ENCODE measurements around the gene CYTH1. TPM values are rescaled to one million over a fixed set of nuclear protein-coding genes. Genes with fewer than 3 reads are reported as not detected.

The CYTH1 gene
- total RNA-seq, 1 experiment from 2014 or later, result 20.0 TPM

DNA sequence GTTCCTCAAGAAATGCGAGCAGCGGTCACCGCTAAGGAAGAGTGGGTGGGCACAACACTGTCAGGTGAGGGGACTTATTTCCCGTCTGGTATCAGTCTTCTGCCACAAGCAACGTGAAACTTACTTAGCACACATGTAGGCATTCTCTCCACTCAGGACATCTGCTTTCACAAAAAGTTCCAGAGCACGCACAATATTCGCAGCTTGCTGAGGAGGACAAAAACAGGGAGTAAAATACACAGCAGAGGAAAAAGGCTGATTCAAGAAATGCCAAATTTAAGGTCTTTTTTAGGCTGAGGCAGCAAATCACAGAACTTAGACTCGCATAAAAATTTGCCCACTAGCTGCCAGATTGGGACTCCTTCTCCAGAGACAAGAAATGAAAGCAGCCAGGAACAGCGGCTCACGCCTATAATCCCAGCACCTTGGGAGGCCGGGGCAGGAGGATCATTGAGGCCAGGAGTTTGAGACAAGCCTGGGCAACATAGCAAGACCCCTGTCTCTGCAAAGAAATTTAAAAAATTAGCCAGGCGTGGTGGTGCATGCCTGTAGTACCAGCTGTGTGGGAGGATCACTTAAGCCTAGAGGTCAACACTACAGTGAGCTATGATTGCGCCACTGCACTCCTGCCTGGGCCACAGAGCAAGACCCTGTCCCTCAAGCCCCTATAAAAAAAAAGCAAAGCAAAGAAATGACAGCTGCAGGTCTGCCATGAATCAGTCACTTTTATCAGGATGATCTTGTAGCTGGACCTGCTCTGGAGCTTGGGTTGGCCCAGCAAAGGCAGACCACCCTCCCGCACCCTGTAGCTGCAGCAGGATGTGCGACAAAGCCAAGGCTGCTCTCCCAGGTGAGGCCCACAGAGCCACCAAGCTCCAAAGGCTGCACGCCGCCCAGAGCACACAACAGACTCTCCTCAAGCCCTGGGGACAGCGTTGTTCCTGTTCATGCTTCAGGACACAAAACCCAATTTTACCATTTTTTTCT, 38.0 kb upstream of the CYTH1 start:
- ATAC-seq (no peak), DNase-seq (ENCODE audit: low spot score) (no peak)
- CTCF ChIA-PET, result interaction anchor here (0.9 kb wide), 1 partner anchor 33 kb away, joined by 3 read pairs; no protein-coding TSS in a partner anchor
- Mint-ChIP-seq H3K9me3 (no peaks in the 10 kb centered on the region), H3K27me3 (ENCODE audit: low read depth) (no peaks in the 10 kb centered on the region), H3K4me1 (no peaks in the 10 kb centered on the region), H3K27ac (no peak overlapping the region), H3K36me3 (peaks cover 89% of the 10 kb centered on the region), H3K4me3 (no peak overlapping the region)
- POLR2A ChIA-PET, result no interaction called here
- TF ChIP-seq ZNF121 (CRISPR knock-in tag; IDR thresholded peaks at IDR 0.05), result peak; percentile 90
- TF ChIP-seq, protein P1, sequence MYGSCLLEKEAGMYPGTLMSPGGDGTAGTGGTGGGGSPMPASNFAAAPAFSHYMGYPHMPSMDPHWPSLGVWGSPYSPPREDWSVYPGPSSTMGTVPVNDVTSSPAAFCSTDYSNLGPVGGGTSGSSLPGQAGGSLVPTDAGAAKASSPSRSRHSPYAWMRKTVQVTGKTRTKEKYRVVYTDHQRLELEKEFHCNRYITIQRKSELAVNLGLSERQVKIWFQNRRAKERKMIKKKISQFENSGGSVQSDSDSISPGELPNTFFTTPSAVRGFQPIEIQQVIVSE (CRISPR knock-in tag; IDR thresholded peaks at IDR 0.05; ENCODE audit: borderline replicate concordance), result no peak

DNA sequence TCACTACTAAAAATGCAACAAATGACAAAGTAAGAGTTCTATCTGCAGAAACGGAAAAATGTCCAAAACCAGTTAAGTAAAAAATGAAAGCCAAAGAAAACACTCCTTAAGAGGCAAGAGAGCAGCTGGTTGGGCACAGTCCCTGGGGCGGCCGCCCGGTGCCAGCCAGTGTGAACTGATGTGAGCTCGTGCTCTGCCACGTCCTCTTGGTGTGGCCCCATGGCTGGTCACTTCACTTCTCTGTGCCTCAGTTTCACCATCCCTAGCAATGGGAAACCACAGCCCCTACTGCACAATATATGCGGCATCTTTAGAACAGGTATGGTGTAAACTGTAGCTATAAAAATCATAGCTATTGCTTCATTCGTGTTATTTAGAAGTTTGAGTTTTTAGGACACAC, 37.3 kb upstream of the CYTH1 start:
- H3K4me1 Mint-ChIP-seq, result no peaks in the 10 kb centered on the region
- H3K27me3 Mint-ChIP-seq (ENCODE audit: low read depth), result no peaks in the 10 kb centered on the region
- TF ChIP-seq MXD4 (CRISPR knock-in tag; IDR thresholded peaks at IDR 0.05; ENCODE audit: borderline replicate concordance), result no peak
- no peak for TF ChIP-seq GABPB1 (CRISPR knock-in tag; IDR thresholded peaks at IDR 0.05)
- no peak for TF ChIP-seq ZNF396 (CRISPR knock-in tag; IDR thresholded peaks at IDR 0.05; ENCODE audit: borderline replicate concordance)
- TF ChIP-seq, protein P2, sequence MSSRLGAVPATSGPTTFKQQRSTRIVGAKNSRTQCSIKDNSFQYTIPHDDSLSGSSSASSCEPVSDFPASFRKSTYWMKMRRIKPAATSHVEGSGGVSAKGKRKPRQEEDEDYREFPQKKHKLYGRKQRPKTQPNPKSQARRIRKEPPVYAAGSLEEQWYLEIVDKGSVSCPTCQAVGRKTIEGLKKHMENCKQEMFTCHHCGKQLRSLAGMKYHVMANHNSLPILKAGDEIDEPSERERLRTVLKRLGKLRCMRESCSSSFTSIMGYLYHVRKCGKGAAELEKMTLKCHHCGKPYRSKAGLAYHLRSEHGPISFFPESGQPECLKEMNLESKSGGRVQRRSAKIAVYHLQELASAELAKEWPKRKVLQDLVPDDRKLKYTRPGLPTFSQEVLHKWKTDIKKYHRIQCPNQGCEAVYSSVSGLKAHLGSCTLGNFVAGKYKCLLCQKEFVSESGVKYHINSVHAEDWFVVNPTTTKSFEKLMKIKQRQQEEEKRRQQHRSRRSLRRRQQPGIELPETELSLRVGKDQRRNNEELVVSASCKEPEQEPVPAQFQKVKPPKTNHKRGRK (CRISPR knock-in tag; IDR thresholded peaks at IDR 0.05; ENCODE audit: borderline replicate concordance), result no peak
- TF ChIP-seq, protein P3, sequence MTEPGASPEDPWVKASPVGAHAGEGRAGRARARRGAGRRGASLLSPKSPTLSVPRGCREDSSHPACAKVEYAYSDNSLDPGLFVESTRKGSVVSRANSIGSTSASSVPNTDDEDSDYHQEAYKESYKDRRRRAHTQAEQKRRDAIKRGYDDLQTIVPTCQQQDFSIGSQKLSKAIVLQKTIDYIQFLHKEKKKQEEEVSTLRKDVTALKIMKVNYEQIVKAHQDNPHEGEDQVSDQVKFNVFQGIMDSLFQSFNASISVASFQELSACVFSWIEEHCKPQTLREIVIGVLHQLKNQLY (CRISPR knock-in tag; IDR thresholded peaks at IDR 0.05), result no peak
- TF ChIP-seq, protein P4, sequence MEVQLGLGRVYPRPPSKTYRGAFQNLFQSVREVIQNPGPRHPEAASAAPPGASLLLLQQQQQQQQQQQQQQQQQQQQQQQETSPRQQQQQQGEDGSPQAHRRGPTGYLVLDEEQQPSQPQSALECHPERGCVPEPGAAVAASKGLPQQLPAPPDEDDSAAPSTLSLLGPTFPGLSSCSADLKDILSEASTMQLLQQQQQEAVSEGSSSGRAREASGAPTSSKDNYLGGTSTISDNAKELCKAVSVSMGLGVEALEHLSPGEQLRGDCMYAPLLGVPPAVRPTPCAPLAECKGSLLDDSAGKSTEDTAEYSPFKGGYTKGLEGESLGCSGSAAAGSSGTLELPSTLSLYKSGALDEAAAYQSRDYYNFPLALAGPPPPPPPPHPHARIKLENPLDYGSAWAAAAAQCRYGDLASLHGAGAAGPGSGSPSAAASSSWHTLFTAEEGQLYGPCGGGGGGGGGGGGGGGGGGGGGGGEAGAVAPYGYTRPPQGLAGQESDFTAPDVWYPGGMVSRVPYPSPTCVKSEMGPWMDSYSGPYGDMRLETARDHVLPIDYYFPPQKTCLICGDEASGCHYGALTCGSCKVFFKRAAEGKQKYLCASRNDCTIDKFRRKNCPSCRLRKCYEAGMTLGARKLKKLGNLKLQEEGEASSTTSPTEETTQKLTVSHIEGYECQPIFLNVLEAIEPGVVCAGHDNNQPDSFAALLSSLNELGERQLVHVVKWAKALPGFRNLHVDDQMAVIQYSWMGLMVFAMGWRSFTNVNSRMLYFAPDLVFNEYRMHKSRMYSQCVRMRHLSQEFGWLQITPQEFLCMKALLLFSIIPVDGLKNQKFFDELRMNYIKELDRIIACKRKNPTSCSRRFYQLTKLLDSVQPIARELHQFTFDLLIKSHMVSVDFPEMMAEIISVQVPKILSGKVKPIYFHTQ (CRISPR knock-in tag; IDR thresholded peaks at IDR 0.05), result no peak
- no peak for TF ChIP-seq ZNF423 (CRISPR knock-in tag; IDR thresholded peaks at IDR 0.05)
- TF ChIP-seq, protein P5, sequence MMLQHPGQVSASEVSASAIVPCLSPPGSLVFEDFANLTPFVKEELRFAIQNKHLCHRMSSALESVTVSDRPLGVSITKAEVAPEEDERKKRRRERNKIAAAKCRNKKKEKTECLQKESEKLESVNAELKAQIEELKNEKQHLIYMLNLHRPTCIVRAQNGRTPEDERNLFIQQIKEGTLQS (CRISPR knock-in tag; conservative IDR thresholded peaks at IDR 0.05), result no peak
- TF ChIP-seq, protein P6, sequence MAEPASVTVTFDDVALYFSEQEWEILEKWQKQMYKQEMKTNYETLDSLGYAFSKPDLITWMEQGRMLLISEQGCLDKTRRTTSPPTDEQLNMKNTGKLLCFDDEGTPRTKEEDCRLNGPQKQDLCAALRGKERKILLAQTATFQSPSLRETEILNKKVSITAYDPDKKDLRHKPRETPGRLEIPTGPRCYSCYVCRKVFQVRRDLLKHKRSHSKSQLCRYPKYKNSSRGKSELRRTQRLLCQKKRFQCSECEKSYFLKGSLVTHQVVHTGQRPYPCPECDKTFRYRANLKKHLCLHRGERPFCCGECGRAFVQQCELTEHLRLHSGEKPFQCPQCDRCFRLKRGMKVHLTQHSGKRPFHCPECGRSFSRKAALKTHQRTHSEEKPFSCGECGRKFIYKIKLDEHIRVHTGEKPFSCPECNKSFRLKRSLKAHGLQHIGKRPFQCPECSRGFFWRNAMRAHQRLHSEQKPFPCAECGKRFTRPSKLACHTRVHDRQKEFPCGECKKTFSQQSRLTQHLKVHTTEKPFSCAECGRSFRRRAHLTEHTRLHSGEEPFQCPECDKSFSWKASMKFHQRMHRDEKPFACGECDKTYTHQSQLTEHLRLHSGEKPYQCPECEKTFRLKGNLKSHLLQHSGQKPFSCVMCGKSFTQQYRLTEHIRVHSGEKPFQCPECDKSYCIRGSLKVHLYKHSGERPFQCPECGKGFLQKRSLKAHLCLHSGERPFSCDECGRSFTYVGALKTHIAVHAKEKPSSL (CRISPR knock-in tag; conservative IDR thresholded peaks at IDR 0.05), result no peak
- TF ChIP-seq TEAD1 (CRISPR knock-in tag; IDR thresholded peaks at IDR 0.05), result no peak
- ATAC-seq (no peak), DNase-seq (ENCODE audit: low spot score) (no peak)
- H3K36me3 Mint-ChIP-seq, result peaks cover 87% of the 10 kb centered on the region
- CTCF ChIA-PET, result interaction anchor here (0.9 kb wide), 1 partner anchor 33 kb away, joined by 3 read pairs; no protein-coding TSS in a partner anchor
- no peaks in the 10 kb centered on the region for H3K9me3 Mint-ChIP-seq
- POLR2A ChIA-PET, result no interaction called here
- no peak overlapping the region for H3K4me3 Mint-ChIP-seq
- H3K27ac Mint-ChIP-seq, result no peak overlapping the region

Measured in WTC11 (cell line).